GM10847 (cell line): ENCODE results near the gene DHRSX.

Source experiments
- POLR2A ChIP-seq: IDR thresholded peaks from 2 replicates; pipeline ENCODE4 v1.6.1; 2011; ENCODE audit not compliant: insufficient read length; ENCODE audit errors: extremely low read depth

Gene DHRSX, protein sequence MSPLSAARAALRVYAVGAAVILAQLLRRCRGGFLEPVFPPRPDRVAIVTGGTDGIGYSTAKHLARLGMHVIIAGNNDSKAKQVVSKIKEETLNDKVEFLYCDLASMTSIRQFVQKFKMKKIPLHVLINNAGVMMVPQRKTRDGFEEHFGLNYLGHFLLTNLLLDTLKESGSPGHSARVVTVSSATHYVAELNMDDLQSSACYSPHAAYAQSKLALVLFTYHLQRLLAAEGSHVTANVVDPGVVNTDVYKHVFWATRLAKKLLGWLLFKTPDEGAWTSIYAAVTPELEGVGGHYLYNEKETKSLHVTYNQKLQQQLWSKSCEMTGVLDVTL

DNA sequence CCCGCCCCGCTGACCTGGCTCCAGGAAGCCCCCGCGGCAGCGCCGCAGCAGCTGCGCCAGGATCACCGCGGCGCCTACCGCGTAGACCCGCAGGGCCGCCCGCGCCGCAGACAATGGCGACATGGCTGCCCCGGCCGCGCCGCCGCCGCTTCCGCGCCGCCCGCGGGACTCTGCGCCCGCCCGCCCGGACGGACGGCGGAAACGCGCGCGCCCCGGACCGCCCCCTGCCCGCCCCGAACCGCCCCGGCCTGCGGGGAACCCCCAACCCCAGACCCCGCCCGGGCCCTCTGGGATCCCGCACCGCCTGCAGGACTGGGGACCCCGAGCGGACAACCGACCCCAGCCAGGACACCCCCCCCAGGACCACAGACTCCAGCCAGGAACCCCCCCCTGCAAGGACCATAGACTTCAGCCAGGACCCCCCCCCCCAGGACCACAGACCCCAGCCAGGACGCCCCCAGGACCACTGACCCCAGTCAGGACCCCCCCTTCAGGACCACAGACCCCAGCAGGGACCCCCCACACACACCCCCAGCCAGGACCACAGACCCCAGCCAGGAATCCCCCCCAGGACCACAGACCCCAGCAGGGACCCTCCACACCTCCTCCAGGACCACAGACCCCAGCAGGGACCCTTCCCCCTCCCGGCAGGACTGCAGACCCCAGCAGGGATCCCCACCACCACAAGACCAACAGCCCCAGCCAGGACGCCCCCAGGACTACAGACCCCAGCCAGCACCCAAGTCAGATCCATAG is at the start of gene DHRSX, which contains the start of gene ZBED1:
Gene DHRSX, minus strand, starts transcription at position 174 of the 756 bp plus-strand sequence. Its CDS starts 51 bp downstream, at position 123.
Gene ZBED1, minus strand, starts transcription at position 174 of the 756 bp plus-strand sequence. CDS start 10,257 bp downstream, outside the sequence.
- peak; percentile 77 for TF ChIP-seq POLR2A

DNA sequence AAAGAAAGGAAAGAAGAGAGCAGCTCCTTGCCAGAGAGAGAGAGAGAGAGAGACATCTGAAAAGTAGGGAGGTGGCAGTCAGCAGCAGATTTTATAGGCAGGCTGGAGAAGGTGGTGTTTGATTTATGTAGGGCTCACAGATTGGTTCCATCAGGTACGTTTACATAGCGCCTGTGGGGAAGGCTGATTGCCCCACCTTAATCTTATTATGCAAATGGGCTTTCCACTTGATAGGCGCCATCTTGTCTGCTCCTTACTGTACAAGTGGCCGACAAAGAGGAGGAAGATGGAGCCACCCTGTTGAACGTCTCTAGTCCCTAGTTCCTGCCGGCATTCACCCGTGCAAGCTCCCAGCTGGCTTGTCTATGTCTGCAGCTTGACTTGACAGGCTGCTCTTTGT is 49.1 kb upstream of the DHRSX start:
- no peak for TF ChIP-seq POLR2A

DNA sequence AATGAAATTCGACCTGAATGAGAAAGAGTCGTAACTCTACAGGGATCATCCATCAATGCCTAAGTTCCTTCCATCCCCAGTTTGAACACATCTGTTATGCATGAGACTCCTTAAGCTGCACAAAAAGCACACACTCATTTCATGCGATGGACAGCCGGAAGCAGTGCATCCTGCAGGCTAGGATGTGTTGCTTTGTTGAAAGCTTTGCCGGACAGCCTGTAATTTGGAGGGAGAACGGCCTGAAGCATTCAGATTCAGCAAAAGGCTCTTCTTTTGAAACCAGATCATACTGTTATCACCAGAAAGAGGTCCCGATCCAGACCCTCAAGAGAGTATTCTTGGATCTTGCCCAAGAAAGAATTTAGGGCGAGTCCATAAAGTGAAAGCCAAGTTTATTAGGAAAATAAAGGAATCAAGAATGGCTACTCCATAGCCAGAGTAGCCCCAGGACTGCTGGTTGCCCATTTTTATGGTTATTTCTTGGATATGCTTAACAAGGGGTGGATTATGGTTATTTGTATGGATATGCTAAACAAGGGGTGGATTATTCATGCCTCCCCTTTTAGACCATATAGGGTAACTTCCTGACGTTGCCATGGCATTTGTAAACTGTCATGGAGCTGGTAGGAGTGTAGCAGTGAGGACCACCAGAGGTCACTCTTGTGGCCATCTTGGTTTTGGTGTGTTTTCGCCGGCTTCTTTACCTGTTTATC is 48.1 kb upstream of the DHRSX start:
- TF ChIP-seq POLR2A: no peak

DNA sequence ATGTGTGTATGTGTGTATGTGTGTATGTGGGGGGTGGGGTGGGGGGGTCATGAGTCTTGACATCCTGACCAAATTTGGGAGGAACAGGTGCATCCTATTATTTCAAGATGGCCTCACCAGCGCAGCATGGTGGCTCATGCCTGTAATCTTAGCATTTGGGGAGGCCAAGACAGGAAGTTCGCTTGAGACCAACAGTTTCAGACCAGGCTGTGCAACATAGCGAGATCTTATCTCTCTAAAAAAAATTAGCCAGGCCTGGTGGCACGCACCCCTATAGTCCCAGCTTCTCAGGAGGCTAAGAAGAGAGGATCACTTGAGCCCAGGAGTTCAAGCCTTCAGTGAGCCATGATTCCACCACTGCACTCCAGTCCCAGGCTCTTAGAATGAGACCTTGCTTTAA is 47.0 kb upstream of the DHRSX start:
- no peak for TF ChIP-seq POLR2A

DNA sequence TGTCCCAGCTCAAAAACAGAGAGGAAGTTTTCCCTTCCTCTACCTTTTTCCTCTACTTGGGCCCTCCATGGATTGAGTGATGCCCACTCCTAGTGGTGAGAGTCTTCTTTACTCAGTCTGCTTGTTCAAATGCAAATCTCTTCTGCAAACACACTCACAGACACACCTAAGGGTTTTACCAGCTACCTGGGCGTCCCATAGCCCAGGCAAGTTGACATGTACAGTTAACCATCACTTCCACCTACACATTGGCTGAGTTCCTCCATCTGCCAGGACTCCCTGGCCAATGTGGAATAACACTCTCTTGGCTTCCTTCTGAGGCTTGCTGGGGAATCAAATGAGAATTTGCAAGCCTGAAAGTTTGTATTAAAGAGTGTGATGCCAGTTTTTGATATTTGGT is 45.7 kb upstream of the DHRSX start:
- TF ChIP-seq POLR2A: no peak

DNA sequence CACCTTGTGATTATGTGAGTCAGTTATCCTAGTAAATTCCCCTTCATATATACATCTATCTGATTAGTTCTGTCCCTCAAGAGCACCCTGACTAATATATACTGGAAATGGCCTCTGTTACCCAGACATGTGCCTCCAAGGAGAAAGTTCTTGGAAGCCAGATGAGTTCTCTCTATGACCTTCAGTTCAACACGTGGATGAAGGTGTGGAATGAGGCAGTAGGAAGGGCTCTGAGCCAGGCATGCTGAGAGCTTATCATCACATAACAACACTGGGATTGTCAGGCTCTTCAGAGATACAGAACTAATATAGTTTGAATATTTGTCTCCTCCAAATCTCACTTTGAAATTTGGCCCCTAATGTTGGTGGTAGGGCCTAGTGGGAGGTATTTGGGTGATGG is 44.4 kb upstream of the DHRSX start:
- no peak for TF ChIP-seq POLR2A

DNA sequence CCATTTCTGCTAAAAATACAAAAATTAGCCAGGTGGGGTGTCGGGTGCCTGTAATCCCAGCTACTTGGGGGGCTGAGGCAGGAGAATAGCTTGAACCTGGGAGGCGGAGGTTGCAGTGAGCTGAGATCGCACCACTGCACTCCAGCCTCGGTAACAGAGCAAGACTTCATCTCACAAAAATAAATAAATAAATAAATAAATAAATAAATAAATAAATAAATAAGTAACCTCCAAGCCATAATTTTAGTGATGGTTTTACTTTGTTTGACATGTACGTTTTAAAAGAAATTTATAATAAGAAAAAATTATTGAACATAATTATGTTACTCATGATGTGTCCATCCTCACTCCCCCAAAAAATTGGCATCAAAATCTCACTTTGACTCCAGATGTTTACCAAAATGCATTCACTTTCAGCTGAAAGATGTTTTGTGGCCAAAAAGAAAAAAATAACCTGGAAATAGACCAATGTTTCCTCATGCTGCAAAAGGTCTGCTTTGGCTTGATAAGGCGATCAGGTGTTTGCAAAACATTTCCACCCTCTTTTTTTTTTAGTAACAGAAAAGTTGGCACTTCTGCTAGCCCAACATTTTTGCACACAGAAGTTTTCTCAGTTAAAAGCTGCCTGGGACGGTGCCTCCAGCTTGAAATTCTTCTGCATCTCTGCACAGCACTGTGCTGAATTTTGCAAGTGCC is 42.2 kb upstream of the DHRSX start:
- TF ChIP-seq POLR2A: no peak

DNA sequence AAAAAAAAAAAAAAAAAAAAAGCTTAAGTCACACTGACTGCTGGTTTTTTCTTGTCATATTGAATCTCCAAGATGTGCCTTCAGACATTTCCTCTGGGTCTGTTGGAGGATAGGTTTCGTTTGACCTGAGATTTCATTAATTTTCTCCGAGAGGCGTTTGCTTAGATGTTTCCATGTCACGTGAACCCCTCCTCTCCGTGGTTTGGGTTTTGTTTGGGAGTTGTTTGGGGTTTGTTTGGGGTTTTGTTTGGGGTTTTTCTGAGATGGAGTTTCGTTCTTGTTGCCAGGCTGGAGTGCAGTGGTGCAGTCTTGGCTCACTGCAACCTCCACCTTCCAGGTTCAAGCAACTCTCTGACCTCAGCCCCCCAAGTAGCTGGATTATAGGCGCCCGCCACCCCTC is 40.8 kb upstream of the DHRSX start:
- TF ChIP-seq POLR2A: no peak

DNA sequence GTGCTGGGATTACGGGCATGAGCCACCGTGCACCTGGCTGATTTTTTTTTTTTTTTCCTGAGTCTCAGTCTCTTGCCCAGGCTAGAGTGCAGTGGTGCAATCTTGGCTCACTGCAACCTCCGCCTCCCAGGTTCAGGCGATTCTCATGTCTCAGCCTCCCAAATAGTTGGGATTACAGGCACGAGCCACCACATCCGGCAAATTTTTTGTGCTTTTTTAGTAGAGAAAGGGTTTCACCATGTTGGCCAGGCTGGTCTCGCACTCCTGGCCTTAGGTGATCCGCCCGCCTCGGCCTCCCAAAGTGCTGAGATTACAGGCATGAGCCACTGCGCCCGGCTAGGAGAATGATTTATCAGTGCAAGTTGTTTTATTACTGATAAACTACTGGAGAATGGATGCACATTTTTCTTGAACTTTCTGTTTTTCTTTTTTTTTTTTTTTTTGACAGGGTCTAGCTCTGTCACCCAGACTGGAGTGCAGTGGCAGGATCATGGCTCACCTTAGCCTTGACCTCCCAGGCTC is 39.7 kb upstream of the DHRSX start:
- TF ChIP-seq POLR2A: no peak

DNA sequence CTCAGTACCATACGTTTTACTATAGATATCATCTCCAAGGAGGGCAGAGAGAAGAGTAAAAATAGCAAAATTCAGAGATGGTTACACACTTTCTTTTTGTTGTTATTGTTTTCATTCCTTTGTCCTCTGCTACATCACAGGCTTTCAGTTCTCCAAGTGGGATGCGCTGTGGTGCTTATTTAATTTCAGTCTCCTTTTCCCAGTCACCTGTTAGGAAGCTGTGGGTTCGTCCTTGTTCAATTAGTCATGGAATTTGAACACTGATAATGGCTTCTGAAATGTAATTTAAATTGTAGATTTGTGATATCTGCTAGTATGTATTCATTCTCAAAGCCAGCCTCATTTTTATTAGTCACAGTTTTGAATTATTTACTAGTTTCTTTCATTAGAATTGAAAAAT is 38.8 kb upstream of the DHRSX start:
- TF ChIP-seq POLR2A: no peak

DNA sequence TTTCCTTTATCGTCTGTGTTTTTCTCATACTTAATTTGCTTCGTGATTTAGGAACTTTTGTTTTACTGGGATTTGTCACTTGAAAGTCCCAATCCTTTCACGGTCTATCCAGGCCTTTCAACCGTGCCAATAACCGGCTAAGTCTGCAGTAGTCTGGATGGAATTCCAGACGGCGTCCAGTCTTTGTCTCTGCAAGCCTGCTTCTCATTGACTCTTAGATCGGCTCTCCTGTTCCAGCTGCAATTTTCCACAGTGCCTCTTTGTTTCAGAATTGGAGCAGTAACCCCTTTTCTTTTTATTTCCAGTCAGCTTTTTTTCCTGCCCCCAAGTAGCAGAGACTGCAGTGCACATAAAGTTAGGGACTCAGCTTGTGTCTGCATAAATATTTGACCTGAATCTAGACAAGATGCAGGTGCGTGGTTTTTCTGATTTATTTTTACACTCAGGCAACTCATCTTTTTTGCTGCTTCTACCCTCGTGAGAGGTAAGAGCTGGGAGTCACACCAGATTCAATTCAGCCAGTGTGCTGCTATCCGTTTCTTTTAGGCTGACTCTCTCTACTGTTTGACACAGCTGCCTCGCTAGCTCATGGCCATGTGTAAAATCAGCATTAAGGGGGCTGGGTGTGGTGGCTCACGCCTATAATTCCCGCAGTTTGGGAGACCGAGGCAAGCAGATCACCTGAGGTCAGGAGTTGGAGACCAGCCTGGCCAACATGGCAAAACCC is 37.4 kb upstream of the DHRSX start:
- TF ChIP-seq POLR2A: no peak

DNA sequence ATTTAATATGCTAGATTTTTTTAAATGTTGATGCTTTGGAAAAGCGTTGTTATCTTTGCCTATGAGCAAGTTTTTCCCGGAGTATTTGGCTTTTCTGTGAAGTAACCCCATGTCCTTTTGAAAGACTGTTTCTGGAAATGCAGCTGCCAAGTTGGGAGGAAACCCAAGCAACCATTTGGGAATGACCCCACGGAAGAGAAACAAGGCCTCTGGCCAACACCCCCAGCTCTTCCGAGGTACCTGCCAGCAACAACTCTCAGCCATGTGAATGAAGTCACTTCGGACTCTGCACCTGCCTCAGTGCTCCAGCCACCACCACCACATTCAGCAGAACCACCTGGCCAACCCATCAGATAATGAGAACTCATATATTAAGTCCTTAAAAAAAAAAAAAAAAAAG is 36.2 kb upstream of the DHRSX start:
- no peak for TF ChIP-seq POLR2A

DNA sequence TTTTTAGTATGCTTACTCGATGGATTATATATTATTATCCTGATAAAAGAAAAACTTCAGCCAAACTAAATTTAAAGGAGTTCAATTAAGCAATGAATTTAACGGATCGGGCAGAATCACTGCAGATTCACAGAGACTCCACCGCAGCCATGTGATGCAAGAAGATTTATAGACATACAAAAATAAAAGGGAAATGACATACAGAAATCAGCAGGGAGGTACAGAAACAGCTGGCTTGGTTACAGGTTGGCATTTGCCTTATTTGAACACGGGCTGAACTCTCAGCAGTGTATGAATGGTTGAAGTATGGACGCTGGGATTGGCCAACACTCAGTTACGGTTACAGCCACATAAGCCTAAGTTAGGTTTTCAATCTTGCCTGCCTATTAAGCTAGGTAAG is 35.4 kb upstream of the DHRSX start:
- TF ChIP-seq POLR2A: no peak

DNA sequence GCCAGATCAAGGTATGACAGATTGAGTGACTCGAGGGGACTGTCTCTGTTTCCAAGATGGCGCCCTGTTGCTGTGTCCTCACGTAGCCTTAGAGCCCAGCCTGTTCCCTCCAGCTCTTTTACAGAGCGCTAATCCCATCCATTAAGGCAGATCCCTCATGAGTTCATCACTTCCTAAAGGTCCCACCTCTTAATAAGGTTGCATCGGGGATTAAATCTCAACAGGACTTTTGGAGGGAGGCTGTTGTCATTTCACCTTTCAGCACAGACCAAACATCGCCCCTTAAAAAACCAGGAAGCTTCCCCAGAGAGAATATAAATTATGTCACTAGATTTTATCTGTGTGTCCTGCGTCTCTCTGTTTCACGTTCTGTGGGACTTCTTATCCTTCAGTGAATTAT is 32.6 kb upstream of the DHRSX start:
- TF ChIP-seq POLR2A: no peak

DNA sequence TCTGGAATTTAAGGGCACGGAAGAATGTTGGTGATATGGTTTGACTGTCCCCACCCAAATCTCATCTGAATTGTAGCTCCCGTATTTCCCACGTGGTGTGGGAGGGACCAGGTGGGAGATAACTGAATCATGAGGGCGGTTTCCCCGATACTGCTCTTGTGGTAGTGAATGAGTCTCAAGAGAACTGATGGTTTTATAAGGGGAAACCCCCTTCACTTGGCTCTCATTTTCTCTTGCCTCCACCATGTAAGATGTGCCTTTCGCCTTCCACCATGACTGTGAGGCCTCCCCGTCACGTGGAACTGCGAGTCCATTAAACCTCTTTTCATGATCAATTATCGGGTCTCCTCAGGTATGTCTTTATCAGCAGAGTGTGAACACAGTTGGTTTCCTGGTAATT is 25.6 kb upstream of the DHRSX start:
- TF ChIP-seq POLR2A: no peak

DNA sequence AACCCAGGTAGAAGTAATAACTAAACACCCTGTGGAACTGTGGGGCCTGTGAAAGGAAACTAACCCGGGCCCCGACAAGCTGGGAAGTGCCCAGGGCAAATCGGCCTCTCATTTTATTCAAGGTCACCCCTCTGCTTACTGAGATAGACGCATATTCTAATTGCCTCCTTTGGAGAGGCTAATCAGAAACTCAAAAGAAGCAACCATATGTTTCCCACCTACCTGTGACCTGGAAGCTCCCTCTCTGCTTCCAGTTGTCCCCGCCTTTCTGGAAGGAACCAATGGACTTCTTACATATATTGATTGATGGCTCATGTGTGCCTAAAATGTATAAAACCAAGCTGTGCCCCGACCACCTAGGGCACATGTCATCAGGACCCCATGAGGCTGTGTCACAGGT is 23.1 kb upstream of the DHRSX start:
- no peak for TF ChIP-seq POLR2A
